ENCODE results near the gene DUSP18.

DNA sequence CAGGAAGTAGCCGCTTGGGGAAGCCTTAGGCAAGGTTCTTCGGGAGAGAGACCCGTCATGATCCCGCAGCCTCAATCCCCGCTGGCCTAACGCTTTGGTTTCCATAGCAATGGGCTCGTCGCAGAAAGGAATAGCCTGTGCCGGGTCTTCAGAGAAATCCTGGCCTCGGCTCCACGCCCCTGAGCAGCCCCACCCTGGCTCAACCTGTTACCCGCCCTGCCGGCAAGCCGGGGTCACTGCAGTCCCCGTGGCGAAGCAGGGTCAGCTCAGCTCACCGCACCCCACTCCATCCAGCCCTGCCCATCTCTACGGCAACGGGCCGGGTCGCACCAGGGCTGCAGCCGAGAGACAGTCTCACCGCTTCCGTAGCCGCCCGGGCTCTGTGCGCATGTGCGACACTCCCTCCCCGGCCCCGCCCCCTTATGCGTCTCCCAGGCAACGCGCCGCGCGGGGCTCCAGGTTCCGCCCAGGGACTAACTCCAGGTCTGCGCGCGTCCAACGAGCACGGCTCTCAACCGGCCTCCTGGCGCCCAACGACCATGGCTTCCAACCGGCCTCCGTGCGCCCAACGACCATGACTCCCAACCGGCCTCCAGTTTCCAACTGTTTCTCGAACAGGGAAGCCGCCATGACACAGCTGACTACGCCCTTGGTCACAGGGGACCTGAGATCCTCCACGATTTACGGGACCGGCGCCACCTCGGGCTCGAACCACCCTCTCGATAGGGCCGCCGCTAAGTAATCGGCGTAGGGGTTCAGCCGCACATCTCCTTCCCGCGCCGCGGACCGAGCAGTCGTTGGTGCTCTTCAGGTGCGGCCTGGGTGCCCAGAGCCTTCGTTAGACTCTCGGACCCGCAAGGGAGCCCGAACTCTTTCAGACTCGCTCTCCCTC, at the start of gene DUSP18:
- TF ChIP-seq EZH2 (IDR thresholded peaks at IDR 0.05; ENCODE audit: insufficient read depth, poor library complexity, severe bottlenecking) (no peak), EZH2phosphoT487 (IDR thresholded peaks at IDR 0.05; ENCODE audit: insufficient read depth, low read depth) (no peak)
